ENCODE results near the gene TRHDE. TPM values are rescaled to one million over a fixed set of nuclear protein-coding genes. Genes with fewer than 3 reads are reported as not detected.

Gene TRHDE
- total RNA-seq, 3 donors from 2014 or later = 0.98 to 43.2 (median 2.2) TPM

DNA sequence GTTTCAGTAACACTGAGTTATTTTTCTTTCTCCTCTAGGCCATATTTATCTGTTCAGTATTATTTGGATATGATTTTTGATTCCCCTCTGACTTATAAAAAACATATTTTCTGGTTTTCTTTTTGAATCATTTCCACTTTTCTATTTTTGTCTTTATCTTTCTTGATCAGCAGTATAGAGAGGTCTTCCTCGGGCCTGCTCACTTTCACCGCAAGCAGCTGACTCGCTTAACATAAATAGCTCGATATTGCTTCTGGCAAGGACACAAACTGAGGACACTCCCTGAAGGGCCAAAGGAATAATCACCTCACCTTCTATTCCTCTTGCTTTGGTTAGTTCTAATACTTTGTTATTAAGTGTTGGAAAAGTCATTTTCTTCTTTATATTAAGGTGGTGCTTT lies 25.8 kb upstream of the TRHDE start:
- Histone ChIP-seq H3K27me3 (no peaks in the 10 kb centered on the region), H3K4me3 (no peak overlapping the region), H3K9me3 (no peaks in the 10 kb centered on the region), H3K36me3 (no peaks in the 10 kb centered on the region), H3K4me1 (no peaks in the 10 kb centered on the region), H3K27ac (no peak overlapping the region)
- TF ChIP-seq POLR2A (IDR thresholded peaks at IDR 0.05) (no peak), POLR2AphosphoS5 (IDR thresholded peaks at IDR 0.05) (no peak)
- TF ChIP-seq, protein P1, sequence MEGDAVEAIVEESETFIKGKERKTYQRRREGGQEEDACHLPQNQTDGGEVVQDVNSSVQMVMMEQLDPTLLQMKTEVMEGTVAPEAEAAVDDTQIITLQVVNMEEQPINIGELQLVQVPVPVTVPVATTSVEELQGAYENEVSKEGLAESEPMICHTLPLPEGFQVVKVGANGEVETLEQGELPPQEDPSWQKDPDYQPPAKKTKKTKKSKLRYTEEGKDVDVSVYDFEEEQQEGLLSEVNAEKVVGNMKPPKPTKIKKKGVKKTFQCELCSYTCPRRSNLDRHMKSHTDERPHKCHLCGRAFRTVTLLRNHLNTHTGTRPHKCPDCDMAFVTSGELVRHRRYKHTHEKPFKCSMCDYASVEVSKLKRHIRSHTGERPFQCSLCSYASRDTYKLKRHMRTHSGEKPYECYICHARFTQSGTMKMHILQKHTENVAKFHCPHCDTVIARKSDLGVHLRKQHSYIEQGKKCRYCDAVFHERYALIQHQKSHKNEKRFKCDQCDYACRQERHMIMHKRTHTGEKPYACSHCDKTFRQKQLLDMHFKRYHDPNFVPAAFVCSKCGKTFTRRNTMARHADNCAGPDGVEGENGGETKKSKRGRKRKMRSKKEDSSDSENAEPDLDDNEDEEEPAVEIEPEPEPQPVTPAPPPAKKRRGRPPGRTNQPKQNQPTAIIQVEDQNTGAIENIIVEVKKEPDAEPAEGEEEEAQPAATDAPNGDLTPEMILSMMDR (IDR thresholded peaks at IDR 0.05) = no peak
- no peak for DNase-seq (ENCODE audit: low spot score in 2 of 2)
- intact Hi-C loops (cut with DNase I; ENCODE audit: low total_unique reads) = no loop called here

DNA sequence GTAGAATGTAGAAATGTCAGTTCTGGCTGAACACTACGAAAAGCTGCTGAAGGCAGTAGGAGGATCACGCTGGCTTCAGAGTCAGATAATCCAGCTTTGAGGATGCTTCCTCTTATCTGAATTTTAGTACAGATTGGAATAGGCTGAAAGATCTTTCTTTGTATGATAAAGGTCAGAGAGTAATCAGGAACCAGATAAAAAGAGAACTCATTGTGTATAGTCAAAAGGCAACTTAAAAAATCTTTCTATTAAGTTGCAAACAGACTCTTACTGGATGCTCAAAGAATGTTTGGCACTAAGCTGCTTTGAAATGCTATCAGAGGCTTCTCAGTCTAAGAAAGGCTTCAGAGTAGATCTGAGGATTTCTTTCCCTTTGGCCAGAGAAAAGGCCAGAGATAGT lies 21.8 kb upstream of the TRHDE start:
- no peak for DNase-seq (ENCODE audit: low spot score in 2 of 2)
- intact Hi-C loops (cut with DNase I; ENCODE audit: low total_unique reads) = no loop called here
- Histone ChIP-seq H3K27me3 (no peaks in the 10 kb centered on the region), H3K4me1 (no peaks in the 10 kb centered on the region), H3K4me3 (no peak overlapping the region), H3K9me3 (no peaks in the 10 kb centered on the region), H3K27ac (no peak overlapping the region), H3K36me3 (no peaks in the 10 kb centered on the region)
- TF ChIP-seq POLR2AphosphoS5 (IDR thresholded peaks at IDR 0.05) (no peak), POLR2A (IDR thresholded peaks at IDR 0.05) (no peak)
- TF ChIP-seq, protein P1 (IDR thresholded peaks at IDR 0.05) = no peak

DNA sequence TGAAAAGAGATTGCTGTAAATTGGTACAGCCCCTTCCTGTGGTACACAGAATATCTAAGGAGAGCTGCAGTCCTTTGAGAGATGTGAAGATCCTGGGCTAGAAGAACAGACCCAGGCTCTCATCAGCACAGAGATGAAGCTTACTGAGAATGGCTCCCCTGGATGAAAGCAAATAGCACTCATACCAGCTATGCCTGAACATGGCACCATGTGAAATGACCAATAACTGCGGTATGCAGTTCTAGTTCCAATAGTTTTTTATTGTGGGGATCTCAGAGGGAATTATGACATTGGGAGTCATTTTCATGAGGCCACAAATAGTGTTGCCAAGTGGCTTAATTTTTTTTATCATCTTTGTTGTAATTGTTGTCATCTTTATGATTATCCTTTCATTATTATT lies 15.4 kb upstream of the TRHDE start:
- Histone ChIP-seq H3K4me1 (no peaks in the 10 kb centered on the region), H3K27ac (no peak overlapping the region), H3K9me3 (no peaks in the 10 kb centered on the region), H3K36me3 (no peaks in the 10 kb centered on the region), H3K4me3 (no peak overlapping the region), H3K27me3 (peaks cover 0 to 5% of the 10 kb centered on the region in 2 donors)
- DNase-seq (ENCODE audit: low spot score in 2 of 2) = no peak
- TF ChIP-seq POLR2AphosphoS5 (IDR thresholded peaks at IDR 0.05) (no peak), POLR2A (IDR thresholded peaks at IDR 0.05) (no peak)
- TF ChIP-seq, protein P1 (IDR thresholded peaks at IDR 0.05) = no peak
- intact Hi-C loops (cut with DNase I; ENCODE audit: low total_unique reads) = no loop called here

GRCh38 chr12:72261885-72262284 lies 10.3 kb upstream of the TRHDE start:
- no peaks in the 10 kb centered on the region for H3K36me3 ChIP-seq
- H3K4me1 ChIP-seq = no peaks in the 10 kb centered on the region
- no peak for DNase-seq (ENCODE audit: low spot score in 2 of 2)
- H3K9me3 ChIP-seq = no peaks in the 10 kb centered on the region
- TF ChIP-seq POLR2AphosphoS5 (IDR thresholded peaks at IDR 0.05) = no peak
- TF ChIP-seq, protein P1 (IDR thresholded peaks at IDR 0.05) = no peak
- TF ChIP-seq POLR2A (IDR thresholded peaks at IDR 0.05) = no peak
- intact Hi-C loops (cut with DNase I; ENCODE audit: low total_unique reads) = no loop called here
- H3K27me3 ChIP-seq = peaks cover 0 to 5% of the 10 kb centered on the region in 2 donors
- no peak overlapping the region for H3K4me3 ChIP-seq
- no peak overlapping the region for H3K27ac ChIP-seq

DNA sequence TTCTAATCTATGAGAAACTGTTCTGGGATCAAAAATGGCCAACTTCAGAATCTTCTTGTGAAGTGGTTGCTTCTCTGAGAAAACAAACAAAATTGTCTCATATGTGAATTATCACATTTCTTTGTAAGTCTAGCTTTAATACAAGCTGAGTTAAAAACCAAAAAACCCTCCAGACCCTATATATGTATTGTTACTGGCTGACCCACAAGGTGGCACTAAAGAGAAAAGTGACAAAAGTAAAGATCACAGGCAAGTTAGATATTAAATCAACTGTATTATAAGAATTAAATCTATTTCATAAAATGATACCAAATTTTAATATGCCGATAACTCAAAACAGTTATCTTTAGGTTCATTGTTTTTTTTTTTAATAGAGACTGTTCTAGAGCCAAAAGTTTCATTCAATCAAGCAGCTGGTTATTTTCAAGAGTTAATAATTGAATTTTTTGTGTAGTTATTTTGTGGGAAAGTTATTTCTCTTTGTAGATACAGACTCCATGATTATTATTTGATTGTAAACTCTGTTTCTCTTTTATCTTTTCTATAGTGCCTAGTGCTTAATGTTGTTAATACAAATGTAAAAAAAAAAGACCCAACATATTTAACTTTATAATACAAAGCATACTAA lies 7.5 kb upstream of the TRHDE start:
- H3K4me1 ChIP-seq = no peaks in the 10 kb centered on the region
- intact Hi-C loops (cut with DNase I; ENCODE audit: low total_unique reads) = no loop called here

More for the DNA sequence above, 7.5 kb upstream of the TRHDE start:
- Histone ChIP-seq H3K27ac (no peak overlapping the region), H3K9me3 (no peaks in the 10 kb centered on the region), H3K4me3 (no peak overlapping the region), H3K36me3 (no peaks in the 10 kb centered on the region), H3K27me3 (peaks cover 0 to 6% of the 10 kb centered on the region in 2 donors)
- TF ChIP-seq POLR2A (IDR thresholded peaks at IDR 0.05) = no peak
- TF ChIP-seq POLR2AphosphoS5 (IDR thresholded peaks at IDR 0.05) = no peak
- TF ChIP-seq, protein P1 (IDR thresholded peaks at IDR 0.05) = no peak
- no peak for DNase-seq (ENCODE audit: low spot score in 2 of 2)

All from breast epithelium (tissue), 4 donors.